Activated CD4-positive, alpha-beta T cell treated with anti-CD3 and anti-CD28 coated beads for 48 hours (primary cell): ENCODE data around the gene SLC12A9.
"Not testable (repeated sequence)": the region's sequence is repeated elsewhere in the genome, so short reads cannot be mapped to it uniquely, and the experiment has no call there.

Source experiments
- DNase-seq: peaks from one replicate; pipeline ENCODE4 v3.0.0-alpha.2; 2020

The SLC12A9 gene

DNA sequence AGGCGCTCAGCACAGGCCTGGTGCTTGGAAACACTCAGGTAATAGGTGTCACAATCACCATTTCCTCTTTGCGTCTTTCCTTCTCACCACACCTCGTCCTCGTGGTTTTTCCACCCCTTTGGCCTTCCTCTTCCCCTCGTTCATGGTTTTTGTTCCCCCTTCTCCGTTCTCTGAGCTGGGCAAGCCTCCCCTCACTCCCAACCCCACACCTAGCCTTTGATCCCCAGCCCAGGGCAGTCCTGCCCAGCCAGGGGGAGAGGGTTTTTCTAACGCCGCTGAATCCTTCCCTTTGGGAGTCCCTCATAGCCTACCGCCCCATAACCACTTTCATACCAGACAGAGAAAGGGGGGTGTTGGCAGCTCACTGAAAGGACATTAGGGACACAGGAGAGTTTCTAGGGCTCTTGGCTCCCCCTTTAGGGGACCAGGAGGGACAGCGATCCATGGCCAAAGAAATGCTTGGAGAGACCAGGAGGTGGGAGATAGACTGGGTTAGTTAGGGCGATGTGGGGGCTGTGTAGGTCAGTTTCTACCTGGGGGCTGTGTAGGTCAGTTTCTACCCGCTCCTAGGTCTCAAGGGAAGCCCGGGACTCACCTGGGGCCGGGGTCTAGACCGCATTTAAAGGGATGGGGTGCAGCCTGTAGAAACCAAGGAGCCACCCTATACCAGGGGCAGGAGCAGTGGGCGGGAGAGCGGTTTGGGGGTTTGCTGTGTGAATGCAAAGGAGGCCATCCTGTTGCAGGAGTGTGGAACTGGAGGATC is 26.6 kb upstream of the SLC12A9 start:
- no peak for DNase-seq

- DNase-seq: no peak
Measured at GRCh38 chr7:100826514-100827329, 25.8 kb upstream of the SLC12A9 start.

- peak; percentile 13 for DNase-seq
Measured at GRCh38 chr7:100827330-100828226, 24.9 kb upstream of the SLC12A9 start, which contains the start of gene EPHB4. Gene EPHB4 (minus strand): TSS chr7:100827523. CDS start chr7:100827030, 493 bp downstream.

- DNase-seq: no peak
Measured at GRCh38 chr7:100829150-100829716, 23.3 kb upstream of the SLC12A9 start.

- DNase-seq: no peak
Measured at GRCh38 chr7:100830396-100830795, 22.1 kb upstream of the SLC12A9 start.

- no peak for DNase-seq
Measured at GRCh38 chr7:100832281-100832633, 20.3 kb upstream of the SLC12A9 start.

DNA sequence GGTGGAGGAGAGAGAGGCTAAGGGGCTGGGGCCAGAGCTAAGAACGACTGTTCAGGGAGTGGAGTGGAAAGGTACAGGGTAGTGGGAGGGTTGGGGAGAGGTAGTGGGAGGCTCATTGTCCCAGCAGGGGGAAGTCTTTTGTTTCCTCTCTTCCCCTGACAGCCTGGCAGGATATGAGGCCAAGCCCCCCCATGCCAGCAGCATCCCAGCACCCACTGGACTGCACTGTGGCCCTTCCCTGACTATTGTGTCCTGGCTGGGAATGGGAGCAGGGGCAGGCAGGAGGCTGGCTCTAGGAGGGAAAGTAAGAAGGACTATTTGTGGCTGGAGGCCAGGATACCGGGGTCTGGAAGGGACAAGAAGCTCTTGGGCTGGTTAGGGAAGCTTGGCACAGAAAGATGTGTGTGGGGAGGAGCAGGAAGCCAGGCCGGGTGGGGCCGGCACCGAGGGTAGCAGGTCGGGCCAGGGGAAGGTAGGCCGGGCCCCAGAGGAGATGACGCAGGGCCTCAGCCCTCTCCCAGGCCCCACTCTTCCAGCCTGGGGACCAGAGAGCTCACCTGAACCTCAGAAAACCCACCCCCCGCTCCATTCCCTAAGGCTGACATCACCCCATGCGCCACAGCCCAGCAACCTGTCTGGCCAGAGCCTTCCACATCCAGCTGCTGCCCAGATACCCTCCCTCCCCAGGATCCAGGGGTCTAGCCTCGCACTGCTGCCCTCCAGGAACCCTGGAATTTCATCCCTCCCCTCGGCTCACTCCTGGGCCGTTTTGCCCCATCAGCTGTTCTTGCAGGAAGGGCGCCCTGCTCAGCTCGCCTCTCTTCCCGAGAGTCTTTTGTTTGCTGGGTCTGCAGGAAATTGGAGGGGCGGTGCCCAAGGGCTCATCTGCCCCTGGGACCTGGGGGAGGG is 16.4 kb upstream of the SLC12A9 start:
- no peak for DNase-seq

GRCh38 chr7:100836812-100837098 is 15.8 kb upstream of the SLC12A9 start:
- DNase-seq: no peak

DNA sequence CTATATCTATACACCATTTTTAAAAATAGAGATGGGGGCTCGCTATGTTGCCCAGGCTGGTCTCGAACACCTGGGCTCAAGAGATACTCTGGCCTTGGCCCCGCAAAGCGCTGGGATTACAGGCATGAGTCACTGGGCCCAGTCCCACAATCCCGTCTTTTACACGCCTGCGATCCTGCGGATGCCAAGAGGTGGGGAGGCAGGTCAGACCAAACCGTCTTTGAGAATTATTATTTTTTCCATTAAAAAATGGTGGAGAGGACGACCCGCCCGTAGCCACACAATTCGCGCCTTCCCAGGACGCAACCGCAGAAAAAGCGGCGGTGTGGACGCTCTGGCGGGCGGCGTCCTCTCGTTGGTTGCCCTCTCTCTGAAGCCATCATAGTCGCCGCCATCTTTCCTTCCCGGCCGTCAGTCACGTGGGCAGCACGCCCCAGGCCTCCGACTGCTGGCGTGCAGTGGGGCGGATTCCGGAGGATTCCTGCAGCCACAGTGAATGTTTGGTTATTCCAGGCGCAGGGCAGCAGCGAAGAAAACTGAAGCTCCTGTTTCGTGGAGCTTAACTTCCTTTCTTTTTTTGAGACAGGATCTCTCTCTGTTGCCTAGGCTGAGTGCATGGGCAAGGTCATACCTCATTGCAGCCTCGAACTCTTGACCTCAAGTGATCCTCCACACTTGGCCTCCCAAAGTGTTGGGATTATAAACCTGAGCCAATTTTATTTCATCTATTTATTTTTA is 15.2 kb upstream of the SLC12A9 start:
- peak; percentile 86 for DNase-seq

- no peak for DNase-seq
Measured at GRCh38 chr7:100839361-100839760, 13.2 kb upstream of the SLC12A9 start.

DNA sequence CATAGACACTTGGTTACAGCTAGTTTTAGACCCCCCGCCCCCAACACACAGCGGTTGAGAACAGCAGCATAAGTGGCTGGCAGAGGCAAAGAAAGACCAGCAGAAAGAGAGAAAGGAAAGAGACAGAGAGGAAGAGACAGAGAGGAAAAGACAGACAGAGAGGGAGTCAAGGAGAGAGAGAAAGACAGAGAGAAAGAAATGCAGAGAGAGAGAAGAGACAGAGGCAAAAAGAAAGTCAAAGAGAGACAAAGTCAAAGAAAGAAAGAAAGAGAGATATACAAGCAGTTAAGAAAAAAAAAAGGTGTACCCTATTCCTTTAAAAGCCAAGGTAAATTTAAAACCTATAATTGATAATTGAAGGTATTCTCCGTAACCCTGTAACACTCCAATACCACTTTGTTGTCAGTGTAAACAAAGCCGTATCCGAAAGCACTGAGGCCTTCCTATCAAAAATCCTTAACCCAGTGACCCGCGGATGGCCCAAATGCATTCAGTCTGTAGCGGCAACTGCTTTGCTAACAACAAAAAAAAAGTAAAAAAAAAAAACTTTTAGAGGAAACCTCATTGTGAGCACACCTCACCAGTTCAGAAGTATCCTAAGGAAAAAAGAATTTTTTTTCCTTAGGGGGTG is 11.9 kb upstream of the SLC12A9 start:
- no peak for DNase-seq

- DNase-seq: no peak
Measured at GRCh38 chr7:100847360-100847759, 5.2 kb upstream of the SLC12A9 start.

DNA sequence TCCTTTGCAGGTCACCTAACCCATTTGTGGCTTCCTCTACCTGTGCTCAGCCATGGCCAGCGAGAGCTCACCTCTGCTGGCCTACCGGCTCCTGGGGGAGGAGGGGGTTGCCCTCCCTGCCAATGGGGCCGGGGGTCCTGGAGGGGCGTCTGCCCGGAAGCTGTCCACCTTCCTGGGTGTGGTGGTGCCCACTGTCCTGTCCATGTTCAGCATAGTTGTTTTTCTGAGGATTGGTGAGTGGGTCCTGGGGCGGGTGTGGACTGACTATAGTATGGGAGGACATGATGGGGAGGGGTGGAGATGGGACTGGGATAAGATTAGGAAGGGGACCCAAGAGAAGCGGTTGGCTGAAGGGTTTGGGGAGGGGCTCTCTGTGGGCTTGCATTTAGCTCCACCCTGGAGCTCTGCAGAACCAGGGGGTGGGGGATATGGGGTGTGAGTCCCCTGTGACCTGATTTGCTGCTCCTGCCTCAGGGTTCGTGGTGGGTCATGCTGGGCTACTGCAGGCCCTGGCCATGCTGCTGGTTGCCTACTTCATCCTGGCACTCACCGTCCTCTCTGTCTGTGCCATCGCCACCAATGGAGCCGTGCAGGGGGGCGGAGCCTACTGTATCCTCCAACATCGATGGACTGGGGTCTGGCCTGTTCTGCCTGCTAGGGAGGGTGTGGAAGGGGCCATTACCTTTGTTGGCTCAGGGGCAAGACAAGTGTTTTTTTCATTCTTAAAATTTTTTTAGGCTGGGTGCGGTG is 1.8 kb downstream of the SLC12A9 start:
- no peak for DNase-seq

GRCh38 chr7:100854899-100855298 is 2.4 kb downstream of the SLC12A9 start:
- not testable (repeated sequence) for DNase-seq

DNA sequence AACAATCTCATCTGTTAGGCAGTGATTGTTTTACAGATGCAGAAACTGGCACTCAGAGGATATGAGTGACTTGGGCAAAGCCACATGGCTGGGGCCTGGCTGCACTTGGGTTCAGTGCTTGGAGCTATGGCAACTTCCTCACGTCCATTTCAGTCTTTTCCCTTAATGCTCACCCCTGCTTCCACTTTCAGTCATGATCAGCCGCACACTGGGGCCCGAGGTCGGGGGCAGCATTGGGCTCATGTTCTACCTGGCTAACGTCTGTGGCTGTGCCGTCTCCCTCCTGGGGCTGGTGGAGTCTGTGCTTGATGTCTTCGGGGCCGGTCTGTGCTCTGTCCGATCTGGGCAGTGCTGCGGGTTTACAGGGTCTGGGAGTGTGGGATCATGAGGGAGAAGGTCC is 3.0 kb downstream of the SLC12A9 start:
- DNase-seq: no peak

GRCh38 chr7:100856871-100857282 is 4.4 kb downstream of the SLC12A9 start:
- DNase-seq: no peak

DNA sequence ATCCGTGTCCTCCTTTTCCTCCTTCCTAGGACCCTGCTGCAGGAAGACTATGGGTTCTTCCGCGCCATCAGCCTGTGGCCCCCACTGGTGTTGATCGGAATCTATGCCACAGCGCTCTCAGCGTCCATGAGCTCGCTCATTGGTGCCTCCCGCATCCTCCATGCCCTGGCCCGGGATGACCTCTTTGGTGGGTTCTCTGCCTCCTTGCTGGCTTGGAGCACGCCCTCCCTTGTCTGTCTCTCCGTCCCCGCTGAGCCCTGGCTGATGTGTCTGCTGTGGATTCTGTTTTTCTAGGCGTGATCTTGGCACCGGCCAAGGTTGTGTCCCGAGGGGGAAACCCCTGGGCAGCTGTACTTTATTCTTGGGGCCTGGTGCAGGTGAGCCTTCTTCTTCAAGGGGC is 7.3 kb downstream of the SLC12A9 start:
- no peak for DNase-seq

DNA sequence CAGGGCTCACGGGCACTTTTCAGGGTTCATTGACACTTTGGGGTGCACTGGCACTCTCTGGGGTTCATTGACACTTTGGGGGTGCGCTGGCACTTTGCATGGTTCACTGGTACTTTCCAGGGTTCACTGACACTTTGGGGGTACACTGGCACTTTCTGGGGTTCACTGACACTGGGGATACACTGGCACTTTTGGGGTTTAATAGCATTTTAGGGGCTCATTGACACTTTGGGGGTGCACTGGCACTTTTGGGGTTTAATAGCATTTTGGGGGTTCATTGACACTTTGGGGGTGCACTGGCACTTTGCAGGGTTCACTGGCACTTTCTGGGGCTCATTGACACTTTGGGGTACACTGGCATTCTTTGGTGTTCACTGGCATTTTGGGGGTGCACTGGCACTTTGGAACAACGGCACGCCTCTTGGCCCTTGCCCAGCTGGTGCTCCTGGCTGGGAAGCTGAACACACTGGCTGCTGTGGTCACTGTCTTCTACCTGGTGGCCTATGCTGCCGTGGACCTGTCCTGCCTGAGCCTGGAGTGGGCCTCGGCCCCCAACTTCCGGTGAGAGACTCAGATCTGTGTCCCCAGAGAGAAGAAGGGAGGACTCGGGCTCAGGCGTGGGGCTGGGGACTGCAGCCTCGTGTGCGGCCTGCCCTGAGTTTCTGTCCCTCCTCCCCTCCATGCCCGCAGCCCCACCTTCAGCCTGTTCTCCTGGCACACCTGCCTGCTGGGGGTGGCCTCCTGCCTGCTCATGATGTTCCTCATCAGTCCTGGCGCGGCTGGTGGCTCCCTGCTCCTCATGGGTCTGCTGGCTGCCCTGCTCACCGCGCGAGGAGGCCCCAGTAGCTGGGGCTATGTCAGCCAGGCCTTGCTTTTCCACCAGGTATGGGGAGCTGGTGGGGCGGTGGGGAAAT is 8.4 kb downstream of the SLC12A9 start:
- no peak for DNase-seq

GRCh38 chr7:100861616-100861985 is 9.1 kb downstream of the SLC12A9 start:
- no peak for DNase-seq
